Natural killer cell (primary cell): Measurements from ENCODE around the gene PCDH9. TPM values are rescaled to one million over a fixed set of nuclear protein-coding genes. Genes with fewer than 3 reads are reported as not detected.

Source experiments
- ATAC-seq, 3 donors: fragments of 150-1000 bp in 2 of 3; fragments of 200-7000 bp in 1 of 3; cut with Tn5 transposase; 1 replicate in 1 of 3; 2 replicates in 2 of 3; pipeline ENCODE4 v1.10.0; 2021; ENCODE audit warnings: mild to moderate bottlenecking in 2 of 3, moderate library complexity in 2 of 3
- DNase-seq, 2 donors: peaks; one replicate each; pipeline versions ENCODE4 v3.0.0 to v3.0.0-alpha.2; 2013 to 2021; ENCODE audit warnings: mixed read lengths in 1 of 2
- H3K27ac ChIP-seq: one replicate; pipeline ENCODE4 v1.5.1; 2013; ENCODE audit warnings: mild to moderate bottlenecking, low read length
- H3K27me3 ChIP-seq: one replicate; pipeline ENCODE4 v1.6.1; 2013; ENCODE audit warnings: low read length; ENCODE audit not compliant: control insufficient read depth, insufficient read depth
- H3K36me3 ChIP-seq: one replicate; pipeline ENCODE4 v1.6.1; 2013; ENCODE audit warnings: low read length; ENCODE audit not compliant: control insufficient read depth, insufficient read depth
- H3K4me1 ChIP-seq: one replicate; pipeline ENCODE4 v1.6.1; 2013; ENCODE audit warnings: low read length; ENCODE audit not compliant: control insufficient read depth, insufficient read depth
- H3K4me3 ChIP-seq: one replicate; pipeline ENCODE4 v1.5.1; 2013; ENCODE audit warnings: low read length
- H3K9me3 ChIP-seq: one replicate; pipeline ENCODE4 v1.6.1; 2013; ENCODE audit warnings: low read length; ENCODE audit not compliant: control insufficient read depth, insufficient read depth
- H3K27ac Mint-ChIP-seq, 2 donors: one replicate each; pipeline ENCODE4 v1.8.0; 2022; ENCODE audit warnings: mild to moderate bottlenecking in 2 of 2, mixed read lengths in 2 of 2, moderate library complexity in 1 of 2
- H3K27me3 Mint-ChIP-seq, 2 donors: one replicate each; pipeline ENCODE4 v1.8.0; 2022; ENCODE audit warnings: low read depth in 2 of 2, mixed read lengths in 2 of 2
- H3K36me3 Mint-ChIP-seq: one replicate; pipeline ENCODE4 v1.8.0; 2022; ENCODE audit warnings: mixed read lengths
- H3K4me1 Mint-ChIP-seq, 2 donors: one replicate each; pipeline ENCODE4 v1.8.0; 2022; ENCODE audit warnings: mixed read lengths in 2 of 2
- H3K4me3 Mint-ChIP-seq: one replicate; pipeline ENCODE4 v1.8.0; 2022; ENCODE audit warnings: mild to moderate bottlenecking, moderate library complexity, mixed read lengths
- H3K9me3 Mint-ChIP-seq, 2 donors: one replicate each; pipeline ENCODE4 v1.8.0; 2022; ENCODE audit warnings: mixed read lengths in 2 of 2
- WGBS: methylation state at CpG from one replicate; pipeline ENCODE4 v1.1.7; 2013; ENCODE audit warnings: missing lambda C conversion rate; ENCODE audit not compliant: insufficient coverage; 5-methylcytosine and 5-hydroxymethylcytosine counted together
- intact Hi-C: fragments of 100-400 bp; cut with micrococcal nuclease; formaldehyde crosslinking; loops from one replicate; pipeline ENCODE4 v1.14.2; 2022
- total RNA-seq, 4 donors: library from RNA; stranded (reverse); fragments of 120-200 nt in 1 of 4; gene quantifications; one replicate each; pipeline versions ENCODE4 v1.2.3 to v1.2.4, GENCODE V29; 2013 to 2022
- TF ChIP-seq, protein P1 (sequence below): fragments of 200-600 bp; IDR thresholded peaks from one replicate; pipeline ENCODE4 v1.8.0; 2022; ENCODE audit warnings: antibody characterized with exemption

PCDH9 gene
- total RNA-seq, 3 donors from 2014 or later (not counting 1 experiment from before 2014, with no cell fraction given): 0.43 to 1.5 (median 0.68) TPM

DNA sequence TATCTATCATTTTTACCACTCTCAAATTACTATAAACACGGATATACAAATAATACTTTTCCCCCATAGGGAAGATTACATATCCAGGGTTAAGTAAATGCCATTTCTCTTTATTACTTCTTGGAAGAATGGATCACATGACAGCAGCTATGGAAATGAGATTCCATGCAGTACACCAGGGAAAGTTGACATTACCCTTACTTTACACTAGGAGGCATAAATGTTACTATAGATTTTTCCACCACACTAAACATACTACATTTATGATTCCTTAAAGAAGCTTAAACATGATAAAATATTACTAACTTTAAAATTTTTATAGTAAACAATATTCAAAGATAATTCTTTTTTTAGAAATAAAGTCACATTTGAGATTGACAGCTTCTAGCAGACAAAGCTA is 611.4 kb downstream of the PCDH9 start:
- DNase-seq: no peak
- intact Hi-C loops: no loop called here
- no peak for ATAC-seq
- WGBS: no CpG with 5 or more reads among the region's 1 CpG
- no peaks in the 10 kb centered on the region for H3K27me3 Mint-ChIP-seq
- H3K9me3 ChIP-seq: no peaks in the 10 kb centered on the region
- H3K9me3 Mint-ChIP-seq: no peaks in the 10 kb centered on the region
- no peaks in the 10 kb centered on the region for H3K36me3 ChIP-seq
- H3K27ac Mint-ChIP-seq: no peak overlapping the region
- H3K36me3 Mint-ChIP-seq: no peaks in the 10 kb centered on the region
- no peak overlapping the region for H3K27ac ChIP-seq
- no peak overlapping the region for H3K4me3 Mint-ChIP-seq
- no peak overlapping the region for H3K4me3 ChIP-seq
- H3K4me1 Mint-ChIP-seq: no peaks in the 10 kb centered on the region
- TF ChIP-seq, protein P1, sequence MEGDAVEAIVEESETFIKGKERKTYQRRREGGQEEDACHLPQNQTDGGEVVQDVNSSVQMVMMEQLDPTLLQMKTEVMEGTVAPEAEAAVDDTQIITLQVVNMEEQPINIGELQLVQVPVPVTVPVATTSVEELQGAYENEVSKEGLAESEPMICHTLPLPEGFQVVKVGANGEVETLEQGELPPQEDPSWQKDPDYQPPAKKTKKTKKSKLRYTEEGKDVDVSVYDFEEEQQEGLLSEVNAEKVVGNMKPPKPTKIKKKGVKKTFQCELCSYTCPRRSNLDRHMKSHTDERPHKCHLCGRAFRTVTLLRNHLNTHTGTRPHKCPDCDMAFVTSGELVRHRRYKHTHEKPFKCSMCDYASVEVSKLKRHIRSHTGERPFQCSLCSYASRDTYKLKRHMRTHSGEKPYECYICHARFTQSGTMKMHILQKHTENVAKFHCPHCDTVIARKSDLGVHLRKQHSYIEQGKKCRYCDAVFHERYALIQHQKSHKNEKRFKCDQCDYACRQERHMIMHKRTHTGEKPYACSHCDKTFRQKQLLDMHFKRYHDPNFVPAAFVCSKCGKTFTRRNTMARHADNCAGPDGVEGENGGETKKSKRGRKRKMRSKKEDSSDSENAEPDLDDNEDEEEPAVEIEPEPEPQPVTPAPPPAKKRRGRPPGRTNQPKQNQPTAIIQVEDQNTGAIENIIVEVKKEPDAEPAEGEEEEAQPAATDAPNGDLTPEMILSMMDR: no peak
- H3K27me3 ChIP-seq: no peaks in the 10 kb centered on the region
- H3K4me1 ChIP-seq: no peaks in the 10 kb centered on the region

DNA sequence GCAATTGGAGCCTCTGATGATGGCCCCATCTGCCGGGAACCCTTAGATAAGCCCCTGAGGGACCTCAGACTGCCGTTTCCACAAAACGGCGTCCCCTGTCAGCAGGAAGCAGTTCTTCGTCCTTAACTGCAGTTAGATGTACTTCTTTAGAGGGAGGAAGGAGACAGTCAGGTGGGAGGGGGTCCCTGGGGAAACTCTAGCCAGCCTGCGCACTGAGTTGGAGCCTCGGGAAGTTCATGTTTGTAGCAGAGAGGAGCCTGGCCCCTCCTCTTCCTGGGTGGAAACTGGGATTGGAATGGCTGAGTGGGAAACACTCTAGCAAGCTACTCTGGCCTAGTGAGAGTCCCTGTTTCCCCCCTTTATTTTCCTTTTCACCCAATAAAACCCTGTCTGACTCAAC is 612.4 kb downstream of the PCDH9 start:
- TF ChIP-seq, protein P1: no peak
- Histone ChIP-seq H3K27me3 (no peaks in the 10 kb centered on the region), H3K4me3 (no peak overlapping the region), H3K36me3 (no peaks in the 10 kb centered on the region), H3K27ac (no peak overlapping the region), H3K9me3 (no peaks in the 10 kb centered on the region), H3K4me1 (no peaks in the 10 kb centered on the region)
- ATAC-seq: no peak
- no peak for DNase-seq
- WGBS: 85% methylated on average over 7 of the region's 7 CpGs
- Mint-ChIP-seq H3K4me1 (no peaks in the 10 kb centered on the region), H3K4me3 (no peak overlapping the region), H3K27me3 (no peaks in the 10 kb centered on the region), H3K27ac (no peak overlapping the region), H3K36me3 (no peaks in the 10 kb centered on the region), H3K9me3 (no peaks in the 10 kb centered on the region)
- intact Hi-C loops: no loop called here

DNA sequence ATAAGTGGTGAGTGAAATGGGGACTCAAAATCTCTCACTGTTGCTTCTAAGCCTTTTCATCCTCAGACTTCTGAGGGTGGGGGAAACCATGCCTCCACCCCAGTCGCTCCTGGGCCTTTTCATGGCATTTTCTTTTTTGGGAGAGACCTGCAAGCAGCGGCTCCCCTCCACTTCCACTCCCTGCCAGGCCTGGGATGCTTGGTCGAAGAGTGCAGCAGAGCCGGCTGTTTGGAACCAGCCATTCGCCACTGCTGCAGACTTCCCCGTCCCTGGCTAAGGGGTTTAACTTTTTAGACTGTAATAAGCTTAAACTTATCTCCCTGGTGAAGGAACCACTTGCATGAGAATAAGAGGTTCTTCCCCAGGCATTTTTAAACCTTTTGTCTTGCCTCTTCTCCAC is 617.2 kb downstream of the PCDH9 start:
- H3K4me3 Mint-ChIP-seq: no peak overlapping the region
- no peaks in the 10 kb centered on the region for H3K9me3 Mint-ChIP-seq
- no peaks in the 10 kb centered on the region for H3K36me3 ChIP-seq
- H3K27me3 ChIP-seq: no peaks in the 10 kb centered on the region
- H3K4me1 ChIP-seq: no peaks in the 10 kb centered on the region
- no peaks in the 10 kb centered on the region for H3K9me3 ChIP-seq
- H3K4me1 Mint-ChIP-seq: no peaks in the 10 kb centered on the region
- H3K4me3 ChIP-seq: no peak overlapping the region
- H3K27me3 Mint-ChIP-seq: no peaks in the 10 kb centered on the region
- 86% methylated on average over 5 of the region's 6 CpGs for WGBS
- DNase-seq (no peak), ATAC-seq (no peak)
- intact Hi-C loops: no loop called here
- TF ChIP-seq, protein P1: no peak
- H3K27ac Mint-ChIP-seq: no peak overlapping the region
- H3K36me3 Mint-ChIP-seq: no peaks in the 10 kb centered on the region
- H3K27ac ChIP-seq: no peak overlapping the region

DNA sequence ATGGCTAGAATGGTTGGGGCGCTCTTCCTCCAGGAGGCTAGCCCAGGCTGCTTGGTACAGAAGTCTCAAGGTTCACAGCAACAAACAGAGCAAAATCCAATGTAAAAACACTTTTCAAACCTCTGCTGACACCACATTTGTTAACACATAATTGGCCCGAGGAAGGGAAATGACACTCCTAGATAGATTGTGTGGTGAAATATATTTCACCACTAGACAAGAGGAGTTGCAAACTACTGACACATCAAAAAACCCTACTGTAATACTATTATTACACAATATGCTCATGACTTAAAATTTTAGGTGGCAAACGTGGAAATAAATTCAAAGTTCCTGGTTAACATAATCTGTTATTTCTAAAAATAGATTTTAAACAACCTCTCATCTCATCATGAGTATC is 643.6 kb downstream of the PCDH9 start:
- ATAC-seq (no peak), DNase-seq (no peak)
- Mint-ChIP-seq H3K4me1 (no peaks in the 10 kb centered on the region), H3K27ac (no peak overlapping the region), H3K4me3 (no peak overlapping the region), H3K27me3 (no peaks in the 10 kb centered on the region), H3K36me3 (no peaks in the 10 kb centered on the region), H3K9me3 (peaks cover 0 to 5% of the 10 kb centered on the region in 2 donors)
- Histone ChIP-seq H3K9me3 (no peaks in the 10 kb centered on the region), H3K27ac (no peak overlapping the region), H3K27me3 (no peaks in the 10 kb centered on the region), H3K4me3 (no peak overlapping the region), H3K4me1 (no peaks in the 10 kb centered on the region), H3K36me3 (no peaks in the 10 kb centered on the region)
- intact Hi-C loops: no loop called here
- TF ChIP-seq, protein P1: no peak
- 50% methylated on average over 1 of the region's 3 CpGs for WGBS
